Measurements from ENCODE around the gene RDH12. TPM values are rescaled to one million over a fixed set of nuclear protein-coding genes. Genes with fewer than 3 reads are reported as not detected.

The RDH12 gene
- total RNA-seq, 3 donors from 2014 or later (not counting 1 experiment from before 2014, with no cell fraction given), result not detected

DNA sequence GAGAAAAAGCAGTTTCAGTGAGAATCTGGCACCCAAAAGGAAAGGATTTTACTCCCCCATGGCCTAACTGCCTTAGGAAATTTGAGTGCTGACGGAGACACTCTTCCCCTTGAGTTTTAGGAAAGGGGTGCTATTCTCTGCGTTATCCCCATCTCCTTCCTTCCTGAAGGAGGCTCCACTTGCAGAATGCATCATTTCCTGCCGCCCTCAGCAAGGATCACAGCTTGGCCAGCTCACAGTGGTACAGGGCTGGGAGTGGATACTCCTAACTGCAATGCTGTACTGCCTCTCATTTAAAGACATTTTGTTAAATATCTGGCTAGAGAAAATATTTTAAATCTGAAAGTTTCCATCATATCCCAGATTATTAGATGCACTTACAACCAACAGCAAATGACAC is 33.0 kb downstream of the RDH12 start:
- no peak overlapping the region for H3K4me3 ChIP-seq (ENCODE audit: low read length)
- H3K4me1 ChIP-seq (ENCODE audit: control insufficient read depth, insufficient read depth, low read length), result no peaks in the 10 kb centered on the region
- ATAC-seq (no peak), DNase-seq (no peak)
- H3K36me3 Mint-ChIP-seq, result no peaks in the 10 kb centered on the region
- no peak overlapping the region for H3K27ac Mint-ChIP-seq
- H3K27me3 Mint-ChIP-seq (ENCODE audit: low read depth in 2 of 2), result no peaks in the 10 kb centered on the region
- intact Hi-C loops (cut with micrococcal nuclease), result no loop called here
- H3K9me3 ChIP-seq (ENCODE audit: control insufficient read depth, insufficient read depth, low read length), result no peaks in the 10 kb centered on the region
- 84% methylated on average over 3 of the region's 3 CpGs for WGBS (ENCODE audit: insufficient coverage)
- no peaks in the 10 kb centered on the region for H3K4me1 Mint-ChIP-seq
- no peaks in the 10 kb centered on the region for H3K27me3 ChIP-seq (ENCODE audit: control insufficient read depth, insufficient read depth, low read length)
- TF ChIP-seq, protein P1, sequence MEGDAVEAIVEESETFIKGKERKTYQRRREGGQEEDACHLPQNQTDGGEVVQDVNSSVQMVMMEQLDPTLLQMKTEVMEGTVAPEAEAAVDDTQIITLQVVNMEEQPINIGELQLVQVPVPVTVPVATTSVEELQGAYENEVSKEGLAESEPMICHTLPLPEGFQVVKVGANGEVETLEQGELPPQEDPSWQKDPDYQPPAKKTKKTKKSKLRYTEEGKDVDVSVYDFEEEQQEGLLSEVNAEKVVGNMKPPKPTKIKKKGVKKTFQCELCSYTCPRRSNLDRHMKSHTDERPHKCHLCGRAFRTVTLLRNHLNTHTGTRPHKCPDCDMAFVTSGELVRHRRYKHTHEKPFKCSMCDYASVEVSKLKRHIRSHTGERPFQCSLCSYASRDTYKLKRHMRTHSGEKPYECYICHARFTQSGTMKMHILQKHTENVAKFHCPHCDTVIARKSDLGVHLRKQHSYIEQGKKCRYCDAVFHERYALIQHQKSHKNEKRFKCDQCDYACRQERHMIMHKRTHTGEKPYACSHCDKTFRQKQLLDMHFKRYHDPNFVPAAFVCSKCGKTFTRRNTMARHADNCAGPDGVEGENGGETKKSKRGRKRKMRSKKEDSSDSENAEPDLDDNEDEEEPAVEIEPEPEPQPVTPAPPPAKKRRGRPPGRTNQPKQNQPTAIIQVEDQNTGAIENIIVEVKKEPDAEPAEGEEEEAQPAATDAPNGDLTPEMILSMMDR (IDR thresholded peaks at IDR 0.05), result no peak
- no peak overlapping the region for H3K4me3 Mint-ChIP-seq
- no peaks in the 10 kb centered on the region for H3K36me3 ChIP-seq (ENCODE audit: control insufficient read depth, insufficient read depth, low read length)
- H3K9me3 Mint-ChIP-seq, result no peaks in the 10 kb centered on the region
- H3K27ac ChIP-seq (ENCODE audit: low read length), result no peak overlapping the region

DNA sequence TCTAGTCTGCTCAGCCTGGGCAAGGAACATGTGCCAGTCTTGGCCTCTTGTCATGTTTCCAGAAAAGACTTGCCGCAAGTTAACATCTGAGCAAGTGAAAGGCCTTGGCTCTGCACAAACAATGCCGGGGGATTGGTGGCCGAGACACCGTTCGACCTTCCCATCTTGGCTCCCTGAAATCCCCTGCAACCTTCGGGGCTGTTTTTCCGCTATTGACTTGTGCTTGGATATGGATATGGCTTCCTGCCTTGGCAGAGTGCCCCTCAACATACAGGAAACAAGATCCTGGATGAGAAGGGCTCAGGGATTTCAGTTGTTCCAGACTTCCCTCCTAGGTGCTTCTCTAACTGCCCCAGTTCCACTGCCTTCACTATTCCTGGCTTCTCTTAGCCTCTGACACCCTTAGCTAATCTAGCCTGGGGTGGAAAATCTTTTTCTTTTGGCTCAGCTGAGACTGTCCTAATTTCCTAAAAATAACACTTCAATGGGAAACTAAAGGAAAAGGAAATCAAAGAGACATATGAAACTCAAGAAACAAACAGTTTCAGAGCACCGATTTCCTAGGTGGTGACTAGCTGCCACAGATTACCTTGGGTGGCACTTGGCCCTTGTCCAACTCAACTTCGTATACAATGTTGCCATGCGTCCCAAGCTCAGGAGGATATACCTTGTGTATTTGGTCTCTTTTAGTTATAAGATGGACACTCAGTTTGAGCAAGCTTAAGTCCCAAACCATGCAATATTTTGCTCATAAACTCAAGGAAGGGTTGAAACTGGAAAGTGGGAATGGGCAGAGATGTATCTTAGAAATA is 33.9 kb downstream of the RDH12 start:
- WGBS (ENCODE audit: insufficient coverage), result 93% methylated on average over 10 of the region's 10 CpGs
- Mint-ChIP-seq H3K27ac (no peak overlapping the region), H3K4me3 (no peak overlapping the region), H3K9me3 (no peaks in the 10 kb centered on the region), H3K27me3 (ENCODE audit: low read depth in 2 of 2) (no peaks in the 10 kb centered on the region), H3K4me1 (no peaks in the 10 kb centered on the region), H3K36me3 (no peaks in the 10 kb centered on the region)
- Histone ChIP-seq H3K9me3 (ENCODE audit: control insufficient read depth, insufficient read depth, low read length) (no peaks in the 10 kb centered on the region), H3K27me3 (ENCODE audit: control insufficient read depth, insufficient read depth, low read length) (no peaks in the 10 kb centered on the region), H3K4me1 (ENCODE audit: control insufficient read depth, insufficient read depth, low read length) (no peaks in the 10 kb centered on the region), H3K36me3 (ENCODE audit: control insufficient read depth, insufficient read depth, low read length) (no peaks in the 10 kb centered on the region), H3K4me3 (ENCODE audit: low read length) (no peak overlapping the region), H3K27ac (ENCODE audit: low read length) (no peak overlapping the region)
- no peak for ATAC-seq
- DNase-seq, result no peak
- intact Hi-C loops (cut with micrococcal nuclease), result no loop called here
- TF ChIP-seq, protein P1 (IDR thresholded peaks at IDR 0.05), result no peak

DNA sequence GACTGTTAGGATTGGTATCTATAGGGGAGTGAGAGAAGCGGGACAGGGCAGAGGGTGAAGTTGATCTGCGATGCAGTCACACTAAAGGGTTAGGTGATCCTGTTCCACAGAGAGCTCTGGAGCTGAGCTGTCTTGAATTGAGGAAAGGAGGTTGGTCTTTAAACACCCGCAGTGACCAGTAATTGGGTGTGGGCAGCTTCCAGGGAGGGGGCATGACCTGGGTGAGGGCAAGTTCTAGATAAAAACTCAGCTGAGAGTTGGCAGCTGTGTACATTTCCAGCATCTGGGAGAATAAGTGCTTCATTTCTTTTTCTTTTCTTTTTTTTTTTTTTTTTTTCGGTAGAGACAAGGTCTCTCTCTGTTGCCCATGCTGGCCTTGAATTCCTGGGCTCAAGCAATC is 35.1 kb downstream of the RDH12 start:
- H3K4me3 ChIP-seq (ENCODE audit: low read length), result no peak overlapping the region
- Mint-ChIP-seq H3K27me3 (ENCODE audit: low read depth in 2 of 2) (no peaks in the 10 kb centered on the region), H3K4me3 (no peak overlapping the region), H3K27ac (no peak overlapping the region), H3K4me1 (no peaks in the 10 kb centered on the region), H3K36me3 (no peaks in the 10 kb centered on the region), H3K9me3 (no peaks in the 10 kb centered on the region)
- no peak for DNase-seq
- H3K36me3 ChIP-seq (ENCODE audit: control insufficient read depth, insufficient read depth, low read length), result no peaks in the 10 kb centered on the region
- no peaks in the 10 kb centered on the region for H3K4me1 ChIP-seq (ENCODE audit: control insufficient read depth, insufficient read depth, low read length)
- TF ChIP-seq, protein P1 (IDR thresholded peaks at IDR 0.05), result no peak
- no peak overlapping the region for H3K27ac ChIP-seq (ENCODE audit: low read length)
- no peaks in the 10 kb centered on the region for H3K9me3 ChIP-seq (ENCODE audit: control insufficient read depth, insufficient read depth, low read length)
- ATAC-seq, result no peak
- WGBS (ENCODE audit: insufficient coverage), result 97% methylated on average over 3 of the region's 4 CpGs
- H3K27me3 ChIP-seq (ENCODE audit: control insufficient read depth, insufficient read depth, low read length), result no peaks in the 10 kb centered on the region
- intact Hi-C loops (cut with micrococcal nuclease), result no loop called here
